Esophagus (tissue), 2 donors: ENCODE measurements around the gene MAP2K3. TPM values are rescaled to one million over a fixed set of nuclear protein-coding genes. Genes with fewer than 3 reads are reported as not detected.

Experiments
- H3K27ac ChIP-seq, 2 donors: one replicate each; pipeline ENCODE4 v1.5.1; 2013; ENCODE audit warnings: low read depth in 2 of 2, mild to moderate bottlenecking in 2 of 2, inconsistent platforms in 1 of 2, low read length in 1 of 2, moderate library complexity in 1 of 2
- H3K27me3 ChIP-seq, 2 donors: one replicate each; pipeline ENCODE4 v1.6.1; 2013; ENCODE audit warnings: low read length in 2 of 2, control low read depth in 1 of 2, mild to moderate bottlenecking in 1 of 2; ENCODE audit not compliant: insufficient read depth in 2 of 2, control insufficient read depth in 1 of 2
- H3K36me3 ChIP-seq, 2 donors: one replicate each; pipeline ENCODE4 v1.6.1; 2013; ENCODE audit warnings: low read length in 1 of 2; ENCODE audit not compliant: control insufficient read depth in 2 of 2, insufficient read depth in 2 of 2
- H3K4me1 ChIP-seq, 2 donors: one replicate each; pipeline ENCODE4 v1.6.1; 2013; ENCODE audit warnings: low read length in 1 of 2; ENCODE audit not compliant: control insufficient read depth in 2 of 2, insufficient read depth in 2 of 2
- H3K4me3 ChIP-seq, 2 donors: one replicate each; pipeline ENCODE4 v1.5.1; 2013; ENCODE audit warnings: low read length in 2 of 2, mild to moderate bottlenecking in 2 of 2, low read depth in 1 of 2, moderate library complexity in 1 of 2
- H3K9me3 ChIP-seq, 2 donors: one replicate each; pipeline ENCODE4 v1.6.1; 2013; ENCODE audit warnings: mild to moderate bottlenecking in 2 of 2, low read depth in 1 of 2, low read length in 1 of 2, moderate library complexity in 1 of 2; ENCODE audit not compliant: control insufficient read depth in 2 of 2, insufficient read depth in 1 of 2
- WGBS, 2 donors: extraction: QIAGEN DNeasy Blood & Tissue Kit; methylation state at CpG; one replicate each; pipeline ENCODE4 v1.1.7; 2013; 5-methylcytosine and 5-hydroxymethylcytosine counted together
- polyA plus RNA-seq, 2 donors: library from polyadenylated mRNA; stranded (reverse); fragments of 200-250 nt; gene quantifications; one replicate each; pipeline ENCODE4 v1.2.3, GENCODE V29; 2013
- donor health status: healthy with polysubstance abuse.
- donor health status: Bipolar disorder and iron deficiency.

Gene MAP2K3
- polyA plus RNA-seq, 2 donors: 35.5 to 39.8 TPM

DNA sequence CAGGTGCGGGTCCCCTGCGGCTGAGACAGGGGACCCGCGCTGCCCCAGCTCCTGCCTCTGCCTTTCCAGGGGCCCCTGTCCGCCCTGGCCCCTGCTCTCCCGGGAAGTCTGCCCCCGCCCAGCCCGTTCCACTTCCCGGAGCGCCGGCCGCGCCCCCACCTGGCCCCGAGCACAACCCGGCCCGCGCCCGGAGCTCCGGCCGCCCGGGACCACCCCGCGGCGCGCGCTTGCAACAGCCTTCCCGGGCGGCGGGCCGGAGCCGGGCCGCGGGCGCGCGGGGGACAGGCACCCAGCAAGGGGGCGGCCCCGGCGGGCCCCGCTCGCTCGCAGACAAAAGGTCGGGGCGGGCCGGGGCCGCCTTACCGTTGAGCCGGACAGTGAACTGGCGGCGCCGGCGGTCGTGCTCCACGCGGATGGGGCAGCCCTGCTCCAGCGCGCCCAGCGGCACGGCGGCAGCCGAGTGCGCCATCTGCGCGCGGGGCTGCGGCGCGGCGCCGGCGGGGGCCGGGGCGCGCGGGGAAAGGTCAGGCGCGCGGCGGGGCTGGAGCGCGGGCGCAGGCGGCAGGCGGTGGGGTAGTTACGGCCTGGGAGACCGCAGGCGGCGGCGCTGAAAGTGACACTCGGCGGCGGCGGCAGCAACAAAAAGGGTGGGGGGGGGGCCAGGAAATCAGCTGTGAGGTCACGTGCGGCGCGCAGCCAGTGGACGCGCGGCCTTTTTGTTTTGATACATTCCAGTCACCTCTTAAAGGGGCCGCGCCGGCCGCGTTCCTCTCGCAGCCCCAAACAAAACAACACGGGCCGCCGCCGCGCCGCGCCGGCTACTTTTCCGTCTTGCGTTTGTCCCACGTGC lies 31.5 kb upstream of the MAP2K3 start, which contains the start of gene NATD1:
NATD1 (minus strand) TSS at position 615 of the 850 bp plus-strand sequence; CDS start at position 469, 146 bp downstream.
- Histone ChIP-seq H3K4me3 (peak within 1 kb of the TSS; percentile 54 to 85), H3K36me3 (no peaks in the 10 kb centered on the region), H3K27ac (peak within 1 kb of the TSS; percentile 57 to 85), H3K9me3 (no peaks in the 10 kb centered on the region), H3K4me1 (peaks cover 2 to 7% of the 10 kb centered on the region in 2 donors), H3K27me3 (no peaks in the 10 kb centered on the region)
- 0 to 1% methylated on average over 56 to 117 of the region's 117 CpGs for WGBS, 2 donors

DNA sequence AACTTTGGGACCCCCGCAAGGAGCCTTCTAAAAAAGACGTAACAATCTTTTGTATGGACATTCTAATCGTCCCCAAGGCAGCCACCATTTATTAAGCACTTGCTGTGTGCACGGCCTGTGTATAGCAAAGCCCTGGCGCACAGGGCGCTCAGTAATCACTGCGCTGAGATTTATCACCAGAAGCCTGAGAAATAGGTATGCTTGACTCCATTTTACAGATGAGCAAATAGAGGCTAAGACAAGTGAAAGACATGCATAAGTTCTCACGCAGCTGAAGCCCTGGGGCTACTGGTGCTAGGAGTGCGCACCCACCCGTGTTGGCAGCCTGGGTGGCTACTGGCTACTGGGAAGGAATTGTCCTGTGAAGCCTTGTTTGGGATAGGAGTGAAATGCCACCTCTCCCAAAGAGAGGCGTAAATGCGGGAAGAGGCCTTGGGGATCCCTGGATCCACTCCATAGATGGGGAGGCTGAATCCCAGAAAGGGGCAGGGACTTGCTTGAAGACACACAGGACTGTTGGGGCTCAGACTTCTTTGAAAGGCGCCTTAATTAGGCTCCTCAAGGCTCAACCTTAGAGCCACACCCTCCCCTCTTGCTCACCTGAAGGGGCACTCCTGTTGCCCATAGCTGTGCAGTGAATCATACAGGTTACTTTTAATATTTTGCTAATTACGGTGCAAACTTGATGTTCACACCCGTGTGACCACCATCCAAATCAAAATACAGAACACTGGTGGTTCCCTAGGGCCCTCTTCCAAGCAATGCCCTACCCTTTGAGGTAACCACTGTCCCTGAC lies 30.7 kb upstream of the MAP2K3 start:
- Histone ChIP-seq H3K36me3 (no peaks in the 10 kb centered on the region), H3K4me1 (peaks cover 2 to 7% of the 10 kb centered on the region in 2 donors), H3K9me3 (no peaks in the 10 kb centered on the region), H3K27me3 (no peaks in the 10 kb centered on the region), H3K27ac (peak overlapping the region; percentile 57 to 76), H3K4me3 (peak overlapping the region; percentile 54 to 85)
- 29 to 31% methylated on average over 15 of the region's 15 CpGs for WGBS, 2 donors

DNA sequence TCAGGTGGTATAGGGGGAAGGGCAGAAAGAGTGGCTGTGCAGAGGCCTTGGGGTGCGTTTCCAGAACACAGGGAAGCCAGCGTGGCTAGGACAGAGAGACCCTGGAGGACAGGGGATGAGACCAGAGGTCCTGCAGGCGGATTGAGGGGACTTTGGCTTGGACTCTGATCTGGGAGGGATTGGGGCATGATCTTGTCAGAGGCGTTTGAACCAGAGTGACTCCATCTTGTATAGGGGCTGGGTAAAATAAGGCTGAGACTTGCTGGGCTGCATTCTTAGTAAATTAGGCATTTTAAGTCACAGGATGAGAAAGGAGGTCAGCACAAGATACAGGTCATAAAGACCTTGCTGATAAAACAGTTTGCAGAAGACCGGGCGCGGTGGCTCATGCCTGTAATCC lies 25.9 kb upstream of the MAP2K3 start:
- no peaks in the 10 kb centered on the region for H3K27me3 ChIP-seq
- H3K4me1 ChIP-seq: peaks cover 2 to 4% of the 10 kb centered on the region in 2 donors
- WGBS, 2 donors: 81 to 93% methylated on average over 7 of the region's 7 CpGs
- H3K9me3 ChIP-seq: no peaks in the 10 kb centered on the region
- H3K36me3 ChIP-seq: no peaks in the 10 kb centered on the region
- H3K4me3 ChIP-seq: no peak overlapping the region
- H3K27ac ChIP-seq: no peak overlapping the region

DNA sequence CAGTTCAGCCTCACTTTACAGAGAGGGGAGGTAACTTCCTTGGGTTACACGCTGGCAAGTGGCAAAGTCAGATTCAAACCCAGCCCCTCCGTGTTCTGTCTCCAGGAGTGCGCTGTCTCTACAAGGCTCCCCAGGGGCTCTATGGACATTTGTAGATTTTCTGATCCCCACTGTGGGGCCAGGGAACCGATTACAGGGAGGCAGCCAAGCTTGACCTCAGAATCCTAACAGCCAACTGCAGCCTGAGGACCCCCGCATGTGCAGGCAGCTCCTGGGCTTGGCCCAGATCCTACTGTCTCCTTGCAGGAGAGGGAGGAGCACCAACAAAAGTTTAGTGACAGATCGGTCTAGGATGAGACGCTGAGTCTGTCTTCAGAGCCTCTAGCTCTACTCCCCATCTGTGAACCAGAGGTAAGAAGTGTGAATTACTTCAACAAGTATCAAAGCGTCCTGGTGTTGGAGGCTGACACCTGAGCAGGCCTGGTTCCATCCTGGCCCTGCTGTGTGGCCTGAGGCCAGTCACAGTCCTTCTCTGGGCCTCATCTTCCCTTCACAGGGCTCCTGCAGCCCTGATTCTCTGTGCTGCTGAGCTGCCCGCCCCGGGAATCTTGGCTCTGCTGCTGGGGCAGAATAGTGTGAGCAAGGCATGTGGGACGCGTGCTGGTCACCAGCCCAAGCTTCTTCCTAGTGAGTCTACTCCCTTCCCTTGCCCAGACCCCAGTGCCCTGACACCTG lies 22.1 kb upstream of the MAP2K3 start:
- Histone ChIP-seq H3K27me3 (no peaks in the 10 kb centered on the region), H3K4me3 (no peak overlapping the region), H3K27ac (no peak overlapping the region), H3K9me3 (no peaks in the 10 kb centered on the region), H3K36me3 (no peaks in the 10 kb centered on the region), H3K4me1 (no peaks in the 10 kb centered on the region)
- WGBS, 2 donors: 75 to 78% methylated on average over 12 of the region's 12 CpGs

DNA sequence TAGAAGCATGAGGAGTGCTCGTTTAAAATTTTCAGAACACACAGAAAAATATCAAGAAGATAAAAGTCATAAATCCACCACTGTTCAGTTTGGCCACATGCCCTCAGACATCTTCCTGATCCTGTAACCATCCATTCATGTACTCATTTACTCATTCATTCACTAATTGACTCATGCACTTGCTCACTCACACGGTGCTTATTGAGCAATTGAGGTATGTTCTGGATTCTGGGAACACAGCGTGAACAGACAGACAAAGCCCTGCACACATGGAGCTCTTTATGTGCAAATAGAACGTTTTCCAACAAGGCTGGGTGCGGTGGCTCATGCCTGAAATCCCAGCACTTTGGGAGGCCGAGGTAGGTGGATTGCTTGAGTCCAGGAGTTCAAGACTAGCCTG lies 21.1 kb upstream of the MAP2K3 start:
- Histone ChIP-seq H3K36me3 (no peaks in the 10 kb centered on the region), H3K4me3 (no peak overlapping the region), H3K9me3 (no peaks in the 10 kb centered on the region), H3K4me1 (peaks cover 0 to 2% of the 10 kb centered on the region in 2 donors), H3K27ac (no peak overlapping the region), H3K27me3 (no peaks in the 10 kb centered on the region)
- 46 to 48% methylated on average over 6 of the region's 6 CpGs for WGBS, 2 donors

DNA sequence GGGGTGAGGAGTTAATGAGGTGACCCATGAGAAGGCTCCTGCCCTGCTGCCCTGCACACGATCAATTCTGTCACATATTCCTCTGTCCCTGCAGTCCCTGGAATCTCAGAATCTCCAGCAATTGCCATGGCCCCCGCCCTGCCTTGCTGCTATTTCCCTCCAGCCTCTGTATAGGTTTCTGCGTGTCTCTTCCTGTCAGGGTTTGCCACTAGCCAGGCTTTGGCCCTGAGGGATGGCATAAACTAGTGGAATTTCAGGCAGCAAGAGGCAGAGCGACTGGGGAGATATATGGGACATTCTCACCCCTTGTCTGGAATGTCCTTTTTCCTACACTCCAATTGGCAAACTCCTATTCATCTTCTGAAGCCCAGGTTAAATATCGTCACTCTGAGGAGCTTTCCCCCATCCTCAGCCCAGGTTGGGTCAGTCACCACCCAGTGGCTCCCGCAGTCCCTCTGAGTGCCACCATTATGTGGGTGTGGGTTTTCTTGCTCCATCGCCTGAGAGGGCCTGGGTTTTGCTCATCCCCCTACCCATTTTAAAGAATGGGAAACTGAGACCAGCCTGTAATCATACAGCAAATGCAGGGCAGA lies 15.8 kb upstream of the MAP2K3 start:
- no peak overlapping the region for H3K4me3 ChIP-seq
- no peaks in the 10 kb centered on the region for H3K9me3 ChIP-seq
- 48 to 57% methylated on average over 7 of the region's 7 CpGs for WGBS, 2 donors
- no peaks in the 10 kb centered on the region for H3K27me3 ChIP-seq
- no peak overlapping the region for H3K27ac ChIP-seq
- H3K4me1 ChIP-seq: peaks cover 0 to 5% of the 10 kb centered on the region in 2 donors
- H3K36me3 ChIP-seq: no peaks in the 10 kb centered on the region

DNA sequence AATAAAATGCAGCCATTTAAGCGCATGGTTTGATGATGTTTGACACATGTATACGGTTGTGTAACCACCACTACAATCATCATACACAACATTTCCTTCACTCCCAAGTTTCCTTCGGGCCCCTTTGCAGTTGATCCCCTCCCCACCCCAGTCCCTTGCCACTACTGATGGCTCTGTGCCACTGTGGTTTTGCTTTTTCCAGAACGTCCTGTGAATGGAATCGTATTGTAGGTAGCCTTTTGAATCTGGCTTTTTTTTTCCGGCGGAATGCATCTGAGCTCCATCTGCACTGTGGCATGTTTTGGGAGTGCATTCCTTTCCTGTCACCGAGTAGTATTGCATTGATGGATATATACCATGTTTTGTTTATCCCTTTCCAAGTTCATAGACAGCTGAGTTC lies 15.1 kb upstream of the MAP2K3 start:
- WGBS, 2 donors: 49 to 53% methylated on average over 8 of the region's 8 CpGs
- Histone ChIP-seq H3K36me3 (no peaks in the 10 kb centered on the region), H3K27ac (no peak overlapping the region), H3K4me3 (no peak overlapping the region), H3K27me3 (no peaks in the 10 kb centered on the region), H3K9me3 (no peaks in the 10 kb centered on the region), H3K4me1 (peaks cover 0 to 5% of the 10 kb centered on the region in 2 donors)

DNA sequence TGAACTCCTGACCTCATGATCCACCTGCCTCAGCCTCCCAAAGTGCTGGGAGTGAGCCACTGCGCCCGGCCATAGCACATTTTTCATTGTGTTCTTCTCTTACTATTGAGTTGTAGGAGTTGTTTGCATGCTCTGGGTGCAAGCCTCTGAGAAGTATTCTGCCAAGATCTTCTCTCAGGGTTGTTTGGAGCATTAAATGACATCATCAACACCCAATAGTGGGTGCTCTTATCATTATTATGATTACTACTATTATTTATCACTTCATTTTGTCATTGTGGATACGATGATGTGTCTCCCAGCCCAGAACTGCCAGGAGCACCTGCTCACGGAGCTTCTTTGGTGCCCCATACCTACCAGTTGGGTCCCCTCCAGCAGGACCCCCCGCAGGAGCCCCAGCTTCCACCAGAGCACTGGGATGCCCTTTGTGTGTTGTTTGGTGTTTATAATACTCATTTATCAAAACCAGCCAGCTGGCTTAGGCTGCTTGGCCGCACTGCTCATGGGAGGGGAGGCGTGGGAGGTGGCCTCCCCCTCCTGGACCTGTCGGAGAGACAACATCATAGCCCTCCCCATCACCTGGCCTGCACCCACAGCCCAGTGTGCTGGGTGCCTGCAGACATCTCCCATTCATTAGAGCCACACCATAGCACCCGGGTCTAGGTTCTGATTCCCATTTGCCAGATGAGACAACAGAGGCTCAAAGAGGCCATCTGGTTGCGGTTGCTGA lies 12.9 kb upstream of the MAP2K3 start:
- H3K4me1 ChIP-seq: peaks cover 0 to 11% of the 10 kb centered on the region in 2 donors
- WGBS, 2 donors: 87 to 91% methylated on average over 10 of the region's 10 CpGs
- no peaks in the 10 kb centered on the region for H3K36me3 ChIP-seq
- H3K9me3 ChIP-seq: no peaks in the 10 kb centered on the region
- no peaks in the 10 kb centered on the region for H3K27me3 ChIP-seq
- H3K4me3 ChIP-seq: no peak overlapping the region
- no peak overlapping the region for H3K27ac ChIP-seq
